ENCODE data around the gene SMAGP. TPM values are rescaled to one million over a fixed set of nuclear protein-coding genes. Genes with fewer than 3 reads are reported as not detected.
"Not testable (repeated sequence)": the region's sequence is repeated elsewhere in the genome, so short reads cannot be mapped to it uniquely, and the experiment has no call there.

Gene SMAGP
- total RNA-seq, 1 experiment from 2014 or later = 62.5 TPM

DNA sequence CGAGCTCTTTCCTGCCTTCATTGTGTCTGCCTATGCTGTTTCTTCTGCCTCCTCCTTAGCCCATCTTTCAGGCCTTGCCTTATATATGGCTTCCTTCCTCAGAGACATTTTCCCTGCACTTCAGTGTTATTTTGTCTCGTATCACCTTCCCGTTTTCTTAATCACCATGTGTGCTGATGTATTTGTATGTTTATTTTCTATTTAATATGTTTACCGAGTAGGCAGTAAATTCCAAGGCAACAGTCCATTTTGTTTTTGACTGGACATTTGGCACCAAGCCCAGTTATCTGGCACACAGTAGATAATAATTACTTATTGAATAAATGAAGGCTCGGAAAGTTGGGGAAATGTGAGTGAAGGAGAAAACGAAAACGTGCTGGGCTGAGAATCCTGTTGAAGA is 47.8 kb downstream of the SMAGP start:
- no TSS peak for BruUV-seq (replicated peaks)
- peak; percentile 58 for ATAC-seq
- H3K27me3 ChIP-seq (ENCODE audit: low read length) = no peaks in the 10 kb centered on the region
- DNase-seq = peak; percentile 46
- H3K4me1 ChIP-seq (ENCODE audit: insufficient read depth, low read length) = no peaks in the 10 kb centered on the region
- H3K4me2 ChIP-seq (ENCODE audit: low read length) = peak overlapping the region; percentile 54; the same call in 1 of the 2 replicates
- no peaks in the 10 kb centered on the region for H3K9me3 ChIP-seq (ENCODE audit: low read length)
- no peak overlapping the region for H3K27ac ChIP-seq (ENCODE audit: low read length)
- TF ChIP-seq EZH2 (IDR thresholded peaks at IDR 0.05; ENCODE audit: low read length, unreplicated experiment) (no peak), CTCF (conservative IDR thresholded peaks at IDR 0.05; ENCODE audit: low read depth, low read length) (no peak), EZH2phosphoT487 (IDR thresholded peaks at IDR 0.05; ENCODE audit: borderline replicate concordance, low read length) (no peak)
- no peaks in the 10 kb centered on the region for H3F3A ChIP-seq (ENCODE audit: low read length, unreplicated experiment)
- H3K36me3 ChIP-seq (ENCODE audit: low read depth, low read length) = no peaks in the 10 kb centered on the region
- ChIA-PET CTCF (no interaction called here), POLR2A (ENCODE audit: unreplicated experiment) (no interaction called here)
- H3K9ac ChIP-seq (ENCODE audit: low read length) = no peak overlapping the region
- 0 out of 2 replicates have a peak overlapping the region, but pooled peaks have one; percentile 18 for H2AFZ ChIP-seq (ENCODE audit: low read length)
- H4K20me1 ChIP-seq (ENCODE audit: low read length) = no peaks in the 10 kb centered on the region
- no peaks in the 10 kb centered on the region for H3K79me2 ChIP-seq (ENCODE audit: low read length)
- H3K9me2 ChIP-seq (replicated peaks; ENCODE audit: low read length) = no peaks in the 10 kb centered on the region
- no peak overlapping the region for H3K4me3 ChIP-seq (ENCODE audit: low read length)
- intact Hi-C loops (cut with micrococcal nuclease) = no loop called here

DNA sequence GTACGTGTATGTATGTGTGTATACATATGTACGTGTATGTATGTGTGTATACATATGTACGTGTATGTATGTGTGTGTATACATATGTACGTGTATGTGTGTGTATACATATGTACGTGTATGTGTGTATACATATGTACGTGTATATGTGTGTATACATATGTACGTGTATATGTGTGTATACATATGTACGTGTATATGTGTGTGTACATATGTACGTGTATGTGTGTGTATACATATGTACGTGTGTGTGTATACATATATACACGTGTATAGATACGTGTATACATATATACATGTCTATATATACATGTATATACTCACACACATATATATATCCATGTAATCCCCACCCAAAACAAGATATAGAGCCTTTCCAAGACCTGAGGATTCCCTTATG is 50.4 kb downstream of the SMAGP start:
- H3K4me1 ChIP-seq (ENCODE audit: insufficient read depth, low read length); CTCF ChIA-PET; DNase-seq; H3K27me3 ChIP-seq (ENCODE audit: low read length); ATAC-seq; H3K9ac ChIP-seq (ENCODE audit: low read length); H3K36me3 ChIP-seq (ENCODE audit: low read depth, low read length); H3K27ac ChIP-seq (ENCODE audit: low read length); H3K79me2 ChIP-seq (ENCODE audit: low read length); H3K9me2 ChIP-seq (replicated peaks; ENCODE audit: low read length); H3K4me3 ChIP-seq (ENCODE audit: low read length); H3K9me3 ChIP-seq (ENCODE audit: low read length); H3K4me2 ChIP-seq (ENCODE audit: low read length); BruUV-seq (replicated peaks); intact Hi-C loops (cut with micrococcal nuclease); POLR2A ChIA-PET (ENCODE audit: unreplicated experiment); H2AFZ ChIP-seq (ENCODE audit: low read length); H4K20me1 ChIP-seq (ENCODE audit: low read length); H3F3A ChIP-seq (ENCODE audit: low read length, unreplicated experiment): not testable (repeated sequence)

GRCh38 chr12:51219322-51219721 is 50.9 kb downstream of the SMAGP start:
- no peak overlapping the region for H3K9ac ChIP-seq (ENCODE audit: low read length)
- H3K4me2 ChIP-seq (ENCODE audit: low read length) = no peak overlapping the region
- H3K79me2 ChIP-seq (ENCODE audit: low read length) = no peaks in the 10 kb centered on the region
- DNase-seq = no peak
- H3K9me2 ChIP-seq (replicated peaks; ENCODE audit: low read length) = no peaks in the 10 kb centered on the region
- H3K9me3 ChIP-seq (ENCODE audit: low read length) = no peaks in the 10 kb centered on the region
- ChIA-PET CTCF (no interaction called here), POLR2A (ENCODE audit: unreplicated experiment) (no interaction called here)
- H3K4me1 ChIP-seq (ENCODE audit: insufficient read depth, low read length) = no peaks in the 10 kb centered on the region
- ATAC-seq = no peak
- no peak for TF ChIP-seq EZH2 (IDR thresholded peaks at IDR 0.05; ENCODE audit: low read length, unreplicated experiment)
- TF ChIP-seq CTCF (conservative IDR thresholded peaks at IDR 0.05; ENCODE audit: low read depth, low read length) = no peak
- TF ChIP-seq EZH2phosphoT487 (IDR thresholded peaks at IDR 0.05; ENCODE audit: borderline replicate concordance, low read length) = no peak
- intact Hi-C loops (cut with micrococcal nuclease) = no loop called here
- H3K4me3 ChIP-seq (ENCODE audit: low read length) = no peak overlapping the region
- H3K36me3 ChIP-seq (ENCODE audit: low read depth, low read length) = no peaks in the 10 kb centered on the region
- no peaks in the 10 kb centered on the region for H3F3A ChIP-seq (ENCODE audit: low read length, unreplicated experiment)
- no peaks in the 10 kb centered on the region for H3K27me3 ChIP-seq (ENCODE audit: low read length)
- no peak overlapping the region for H3K27ac ChIP-seq (ENCODE audit: low read length)
- BruUV-seq (replicated peaks) = no TSS peak
- no peaks in the 10 kb centered on the region for H4K20me1 ChIP-seq (ENCODE audit: low read length)
- H2AFZ ChIP-seq (ENCODE audit: low read length) = no peak overlapping the region

Measured in PC-3 (cell line).